DMS53 treated with DMSO at 0.1 percent for 48 hours (cell line): Measurements from ENCODE around the gene FXR1.
"Not testable (repeated sequence)": the region's sequence is repeated elsewhere in the genome, so short reads cannot be mapped to it uniquely, and the experiment has no call there.

Experiments
- DNase-seq: peaks from one replicate; lab custom pipeline; 2025; ENCODE audit not compliant: unreplicated experiment; lab: John Stamatoyannopoulos, UW

The FXR1 gene

DNA sequence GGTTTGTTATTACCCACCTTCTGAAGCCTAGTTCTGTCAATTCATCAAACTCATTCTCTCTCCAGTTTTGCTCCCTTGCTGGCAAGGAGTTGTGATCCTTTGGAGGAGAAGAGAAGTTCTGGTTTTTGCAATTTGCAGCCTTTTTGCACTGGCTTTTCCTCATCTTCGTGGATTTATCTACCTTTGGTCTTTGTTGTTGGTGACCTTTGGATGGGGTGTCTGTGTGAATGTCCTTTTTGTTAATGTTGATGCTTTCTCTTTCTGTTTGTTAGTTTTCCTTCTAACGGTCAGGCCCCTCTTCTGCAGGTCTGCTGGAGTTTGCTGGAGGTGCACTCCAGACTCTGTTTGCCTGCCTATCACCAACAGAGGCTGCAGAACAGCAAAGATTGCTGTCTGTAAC is 91.0 kb downstream of the FXR1 start:
- not testable (repeated sequence) for DNase-seq

DNA sequence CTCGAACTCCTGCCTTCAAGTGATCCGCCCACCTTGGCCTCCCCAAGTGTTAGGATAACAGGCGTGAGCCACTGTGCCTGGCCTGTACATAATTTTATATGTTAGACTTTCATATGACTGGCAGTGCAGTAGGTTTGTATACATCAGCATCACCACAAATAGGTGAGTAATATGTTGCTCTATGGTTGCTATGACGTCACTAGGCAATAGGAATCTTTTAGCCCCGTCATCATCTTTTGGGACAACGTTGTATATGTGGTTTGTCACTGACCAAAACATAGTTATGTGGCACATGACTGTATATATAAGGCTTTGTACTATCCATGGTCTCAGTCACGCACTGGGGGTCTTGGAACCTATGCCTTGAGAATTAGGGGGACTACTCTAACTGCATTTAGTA is 94.1 kb downstream of the FXR1 start:
- DNase-seq: no peak

DNA sequence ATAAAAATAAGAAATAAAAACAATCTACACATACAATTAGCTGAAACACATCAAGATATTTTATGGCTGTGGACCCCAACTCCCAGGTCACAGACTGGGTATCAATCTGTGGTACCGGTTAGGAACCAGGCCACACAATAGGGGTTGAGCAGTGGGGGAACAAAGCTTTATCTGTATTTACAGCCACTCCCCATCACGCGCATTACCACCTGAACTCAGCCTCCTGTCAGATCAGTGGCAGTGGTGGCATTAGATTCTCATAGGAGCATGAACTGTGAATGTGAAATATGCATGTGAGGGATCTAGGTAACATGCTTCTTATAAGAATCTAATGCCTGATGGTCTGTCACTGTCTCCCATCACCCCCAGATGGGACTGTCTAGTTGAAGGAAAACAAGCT is 94.8 kb downstream of the FXR1 start:
- no peak for DNase-seq

DNA sequence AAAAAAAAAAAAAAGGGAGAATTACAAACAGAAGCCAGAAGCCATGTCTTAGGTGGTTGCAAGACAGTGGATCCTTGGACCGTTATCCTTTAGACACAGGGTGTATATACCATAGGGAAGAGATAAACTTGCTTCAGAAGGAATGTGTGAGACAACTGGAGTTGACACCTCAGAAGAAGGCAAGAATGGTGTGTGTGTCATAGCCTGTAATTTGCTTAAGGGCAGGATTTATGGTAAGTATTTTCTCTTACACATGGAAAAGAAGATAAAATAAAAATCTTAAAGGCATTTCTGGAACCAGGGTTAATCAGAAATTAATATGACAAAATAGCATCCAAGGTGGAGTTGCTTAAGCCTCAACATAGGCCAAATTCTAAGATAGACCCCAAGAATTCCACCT is 96.3 kb downstream of the FXR1 start:
- no peak for DNase-seq

DNA sequence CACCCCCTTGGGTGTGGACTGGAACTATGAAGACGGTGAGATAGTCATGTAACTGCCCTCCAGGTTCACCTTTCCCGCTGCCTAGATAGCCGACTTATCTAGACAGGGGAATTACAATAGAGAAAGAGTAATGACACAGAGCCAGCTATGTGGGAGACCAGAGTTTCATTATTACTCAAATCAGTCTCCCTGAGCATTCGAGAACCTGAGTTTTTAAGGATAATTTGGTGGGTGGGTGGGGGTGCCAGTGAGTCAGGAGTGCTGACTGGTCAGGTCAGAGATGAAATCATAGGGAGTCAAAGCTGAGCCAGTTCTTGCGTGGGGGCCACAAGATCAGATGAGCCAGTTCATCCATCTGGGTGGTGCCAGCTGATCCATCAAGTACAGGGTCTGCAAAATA is 96.8 kb downstream of the FXR1 start:
- DNase-seq: no peak

DNA sequence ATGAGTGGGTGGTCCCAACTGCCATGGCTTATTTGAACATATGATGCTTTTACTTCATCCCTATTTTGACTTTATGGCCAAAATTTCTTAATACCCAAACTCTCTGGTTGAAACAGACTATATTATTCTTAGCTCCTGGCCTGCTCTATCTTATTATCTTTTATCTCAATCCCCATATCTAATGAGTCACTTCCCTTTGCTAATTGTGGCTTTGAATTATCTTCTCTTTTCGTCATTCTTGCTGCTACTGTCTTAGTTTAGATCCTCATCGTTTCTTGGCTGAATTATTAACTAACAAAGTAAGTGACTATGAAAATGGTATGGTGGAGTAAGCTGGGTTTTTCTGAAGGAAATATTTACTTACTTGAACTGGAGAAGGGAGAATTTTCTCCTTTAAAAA is 105.2 kb downstream of the FXR1 start:
- no peak for DNase-seq

DNA sequence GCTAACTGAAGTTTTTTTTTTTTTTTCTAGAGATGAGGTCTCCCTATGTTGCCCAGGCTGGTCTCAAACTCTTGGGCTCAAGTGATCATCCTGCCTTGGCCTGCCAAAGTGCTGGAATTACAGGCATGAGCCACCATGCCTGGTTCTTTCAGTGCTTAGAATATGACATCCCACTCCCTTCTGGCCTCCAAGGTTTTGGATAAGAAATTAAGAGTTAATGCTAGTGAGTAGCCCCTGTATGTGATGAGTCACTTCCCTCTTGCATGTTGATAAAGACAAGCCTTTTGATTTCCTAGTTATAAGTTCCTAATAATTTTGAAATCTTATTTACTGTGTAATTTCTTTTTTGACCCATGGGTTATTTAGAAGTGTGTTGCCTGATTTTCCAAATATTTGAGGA is 112.7 kb downstream of the FXR1 start:
- DNase-seq: no peak

DNA sequence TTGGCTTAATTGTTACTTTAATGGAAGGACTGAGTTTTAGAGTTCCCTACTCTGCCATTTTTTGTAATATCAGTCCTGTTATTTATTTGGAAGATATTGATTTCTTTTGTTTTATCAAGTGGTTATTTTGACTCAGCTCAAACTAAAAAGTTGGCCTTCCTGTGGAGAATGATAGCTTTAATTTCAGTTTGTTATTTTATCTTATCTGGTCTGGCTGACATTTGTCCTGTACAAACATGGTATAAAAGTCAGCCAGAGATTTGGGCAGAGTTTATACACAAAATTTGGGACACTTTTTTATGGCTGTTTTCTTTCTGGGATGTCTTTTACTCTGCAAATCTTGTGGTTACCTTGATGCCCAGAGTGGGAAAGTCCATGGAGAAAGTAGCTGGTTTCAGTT is 118.5 kb downstream of the FXR1 start:
- no peak for DNase-seq
